Umbilical cord (tissue), 2 donors: Measurements from ENCODE around the gene ENDOD1. TPM values are rescaled to one million over a fixed set of nuclear protein-coding genes. Genes with fewer than 3 reads are reported as not detected.
"Not testable (repeated sequence)": the region's sequence is repeated elsewhere in the genome, so short reads cannot be mapped to it uniquely, and the experiment has no call there.

Experiments used
- DNase-seq: peaks from one replicate; pipeline ENCODE4 v3.0.0-alpha.2; 2015; ENCODE audit warnings: low spot score
- total RNA-seq: library from RNA; depleted of rRNA; stranded (reverse); fragments of >200 nt; gene quantifications from one replicate; pipeline ENCODE4 v1.2.3, GENCODE V29; 2014; ENCODE audit warnings: low replicate concordance; ENCODE audit not compliant: insufficient read depth

ENDOD1 gene
- total RNA-seq, 1 donor from 2014 or later = 51.0 TPM

- DNase-seq = no peak
Observed at GRCh38 chr11:95103701-95104100, 14.1 kb downstream of the ENDOD1 start.

- no peak for DNase-seq
Observed at GRCh38 chr11:95104121-95104830, 14.6 kb downstream of the ENDOD1 start.

- no peak for DNase-seq
Observed at GRCh38 chr11:95104856-95105255, 15.2 kb downstream of the ENDOD1 start.

- DNase-seq = no peak
Observed at GRCh38 chr11:95108159-95108611, 18.5 kb downstream of the ENDOD1 start.

- DNase-seq = peak; percentile 55
Observed at GRCh38 chr11:95108671-95109551, 19.3 kb downstream of the ENDOD1 start.

- not testable (repeated sequence) for DNase-seq
Observed at GRCh38 chr11:95111471-95111870, 21.8 kb downstream of the ENDOD1 start.

- no peak for DNase-seq
Observed at GRCh38 chr11:95111923-95112540, 22.4 kb downstream of the ENDOD1 start.

GRCh38 chr11:95115597-95115996 lies 26.0 kb downstream of the ENDOD1 start:
- DNase-seq = no peak

GRCh38 chr11:95119361-95120060 lies 29.9 kb downstream of the ENDOD1 start:
- DNase-seq = no peak

- no peak for DNase-seq
Observed at GRCh38 chr11:95121698-95122097, 32.1 kb downstream of the ENDOD1 start.

GRCh38 chr11:95123556-95123955 lies 33.9 kb downstream of the ENDOD1 start:
- no peak for DNase-seq

GRCh38 chr11:95128602-95129001 lies 39.0 kb downstream of the ENDOD1 start:
- no peak for DNase-seq

- no peak for DNase-seq
Observed at GRCh38 chr11:95132956-95133355, 43.3 kb downstream of the ENDOD1 start.

GRCh38 chr11:95134491-95134890 lies 44.8 kb downstream of the ENDOD1 start:
- peak; percentile 87 for DNase-seq

GRCh38 chr11:95135155-95135554 lies 45.5 kb downstream of the ENDOD1 start:
- no peak for DNase-seq

GRCh38 chr11:95135880-95136279 lies 46.2 kb downstream of the ENDOD1 start:
- DNase-seq = no peak

- DNase-seq = not testable (repeated sequence)
Observed at GRCh38 chr11:95136747-95137146, 47.1 kb downstream of the ENDOD1 start.

GRCh38 chr11:95137299-95137698 lies 47.7 kb downstream of the ENDOD1 start:
- DNase-seq = no peak

GRCh38 chr11:95138448-95138847 lies 48.8 kb downstream of the ENDOD1 start:
- peak; percentile 40 for DNase-seq

GRCh38 chr11:95140397-95141033 lies 50.9 kb downstream of the ENDOD1 start:
- no peak for DNase-seq

- no peak for DNase-seq
Observed at GRCh38 chr11:95142431-95142830, 52.8 kb downstream of the ENDOD1 start.
